Ascending aorta (tissue), 2 donors: Measurements from ENCODE around the gene SPATA17. TPM values are rescaled to one million over a fixed set of nuclear protein-coding genes. Genes with fewer than 3 reads are reported as not detected.

Source experiments
- DNase-seq, 2 donors: peaks; one replicate each; pipeline ENCODE4 v3.0.0-alpha.2; 2019; ENCODE audit warnings: low spot score in 2 of 2
- H3K27ac ChIP-seq, 2 donors: fragments of 200-600 bp; sonication (generic); one replicate each; pipeline ENCODE4 v1.5.1; 2016 to 2017; ENCODE audit warnings: mild to moderate bottlenecking in 1 of 2
- H3K27me3 ChIP-seq: fragments of 200-600 bp; sonication (generic); one replicate; pipeline ENCODE4 v1.5.1; 2017
- H3K36me3 ChIP-seq, 2 donors: fragments of 200-600 bp; sonication (generic); one replicate each; pipeline ENCODE4 v1.5.1; 2016
- H3K4me1 ChIP-seq, 2 donors: fragments of 200-600 bp; sonication (generic); one replicate each; pipeline ENCODE4 v1.5.1; 2016 to 2017; ENCODE audit warnings: mild to moderate bottlenecking in 1 of 2
- H3K4me3 ChIP-seq, 2 donors: fragments of 200-600 bp; sonication (generic); one replicate each; pipeline ENCODE4 v1.5.1; 2016 to 2017; ENCODE audit warnings: mild to moderate bottlenecking in 1 of 2
- H3K9me3 ChIP-seq, 2 donors: fragments of 200-600 bp; sonication (generic); one replicate each; pipeline ENCODE4 v1.5.1; 2016
- intact Hi-C: fragments of 100-400 bp; cut with DNase I; formaldehyde crosslinking; loops from one replicate; pipeline ENCODE4 v1.15.1; 2023
- total RNA-seq: library from RNA; depleted of rRNA; stranded (reverse); fragments of >200 nt; gene quantifications from one replicate; pipeline ENCODE4 v1.1.0, GENCODE V29; 2016
- TF ChIP-seq, protein P1 (sequence below), 3 experiments: fragments of 200-600 bp in 2 of 3; fragments of 450-650 bp in 1 of 3; sonication (generic) in 2 of 3; IDR thresholded peaks; one replicate each; pipeline ENCODE4 v1.5.1; 2016 to 2019; ENCODE audit warnings: antibody characterized with exemption in 3 of 3, mild to moderate bottlenecking in 1 of 3, moderate library complexity in 1 of 3

The SPATA17 gene
- total RNA-seq, 1 donor from 2014 or later = not detected

DNA sequence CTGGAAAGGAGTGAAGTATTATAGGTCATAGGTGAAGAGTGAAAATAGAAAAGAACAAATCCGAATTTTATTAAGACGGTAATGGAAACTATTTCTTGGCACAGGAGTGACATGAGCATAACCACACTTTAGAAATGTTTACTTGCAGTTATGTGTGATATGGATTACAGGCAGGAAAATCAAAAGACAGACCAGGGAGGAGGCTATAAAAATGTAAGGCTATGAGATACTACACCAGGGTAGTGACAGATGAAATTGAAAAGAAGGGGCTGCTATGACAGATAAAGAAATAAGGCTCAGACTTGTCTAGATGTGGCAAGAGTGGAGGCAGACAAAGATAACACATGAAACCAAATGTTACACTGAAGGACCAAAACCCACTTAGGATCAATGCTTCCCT is 32.0 kb upstream of the SPATA17 start:
- Histone ChIP-seq H3K9me3 (no peaks in the 10 kb centered on the region), H3K4me3 (no peak overlapping the region), H3K27me3 (no peaks in the 10 kb centered on the region), H3K4me1 (no peaks in the 10 kb centered on the region), H3K27ac (no peak overlapping the region), H3K36me3 (no peaks in the 10 kb centered on the region)
- no peak for DNase-seq
- TF ChIP-seq, protein P1, sequence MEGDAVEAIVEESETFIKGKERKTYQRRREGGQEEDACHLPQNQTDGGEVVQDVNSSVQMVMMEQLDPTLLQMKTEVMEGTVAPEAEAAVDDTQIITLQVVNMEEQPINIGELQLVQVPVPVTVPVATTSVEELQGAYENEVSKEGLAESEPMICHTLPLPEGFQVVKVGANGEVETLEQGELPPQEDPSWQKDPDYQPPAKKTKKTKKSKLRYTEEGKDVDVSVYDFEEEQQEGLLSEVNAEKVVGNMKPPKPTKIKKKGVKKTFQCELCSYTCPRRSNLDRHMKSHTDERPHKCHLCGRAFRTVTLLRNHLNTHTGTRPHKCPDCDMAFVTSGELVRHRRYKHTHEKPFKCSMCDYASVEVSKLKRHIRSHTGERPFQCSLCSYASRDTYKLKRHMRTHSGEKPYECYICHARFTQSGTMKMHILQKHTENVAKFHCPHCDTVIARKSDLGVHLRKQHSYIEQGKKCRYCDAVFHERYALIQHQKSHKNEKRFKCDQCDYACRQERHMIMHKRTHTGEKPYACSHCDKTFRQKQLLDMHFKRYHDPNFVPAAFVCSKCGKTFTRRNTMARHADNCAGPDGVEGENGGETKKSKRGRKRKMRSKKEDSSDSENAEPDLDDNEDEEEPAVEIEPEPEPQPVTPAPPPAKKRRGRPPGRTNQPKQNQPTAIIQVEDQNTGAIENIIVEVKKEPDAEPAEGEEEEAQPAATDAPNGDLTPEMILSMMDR (IDR thresholded peaks at IDR 0.05) = no peak
- intact Hi-C loops = no loop called here

DNA sequence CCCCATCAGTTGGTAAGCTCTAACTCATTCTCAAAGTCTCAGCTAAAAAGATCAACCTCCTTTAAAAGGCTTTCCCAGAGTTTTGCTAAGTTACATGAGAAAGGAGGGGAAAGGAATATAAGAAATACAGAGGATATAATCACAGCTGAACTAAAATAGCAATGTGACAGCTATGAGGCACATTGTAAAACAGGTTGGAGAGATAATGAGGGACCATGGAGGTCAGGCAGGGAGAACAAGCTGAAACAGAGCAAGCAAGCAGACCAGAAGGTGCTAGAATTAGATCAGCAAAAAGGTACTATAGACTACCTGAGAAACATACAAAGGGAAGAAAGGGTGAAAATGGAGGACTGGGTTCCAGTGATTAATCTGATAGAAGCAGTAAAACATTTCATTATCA is 28.8 kb upstream of the SPATA17 start:
- TF ChIP-seq, protein P1 (IDR thresholded peaks at IDR 0.05) = no peak
- Histone ChIP-seq H3K36me3 (peaks cover 0 to 4% of the 10 kb centered on the region in 2 donors), H3K4me3 (no peak overlapping the region), H3K27ac (no peak overlapping the region), H3K27me3 (no peaks in the 10 kb centered on the region), H3K4me1 (no peaks in the 10 kb centered on the region), H3K9me3 (no peaks in the 10 kb centered on the region)
- DNase-seq = no peak
- intact Hi-C loops = no loop called here

DNA sequence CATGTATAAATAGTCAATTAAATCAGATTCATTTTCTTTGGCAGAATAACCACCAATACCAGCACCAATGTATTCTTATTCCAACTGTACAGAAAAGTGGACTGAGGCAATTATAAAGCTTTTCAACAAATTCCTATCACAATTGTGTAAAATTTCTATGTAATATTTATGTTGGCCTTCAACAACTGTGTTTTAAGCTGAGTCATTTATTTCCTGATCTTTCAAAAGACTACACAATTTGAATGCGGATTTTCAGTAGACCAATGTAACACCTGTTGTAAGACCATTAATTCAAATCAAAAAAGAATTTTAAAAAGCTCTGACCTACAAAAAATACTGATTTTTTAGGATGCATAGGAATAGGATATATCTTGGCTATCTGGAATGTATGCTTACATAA is 25.8 kb upstream of the SPATA17 start:
- H3K27ac ChIP-seq = no peak overlapping the region
- intact Hi-C loops = no loop called here
- no peaks in the 10 kb centered on the region for H3K27me3 ChIP-seq
- H3K4me3 ChIP-seq = no peak overlapping the region
- peaks cover 0 to 23% of the 10 kb centered on the region in 2 donors for H3K36me3 ChIP-seq
- DNase-seq = no peak
- TF ChIP-seq, protein P1 (IDR thresholded peaks at IDR 0.05) = no peak
- no peaks in the 10 kb centered on the region for H3K9me3 ChIP-seq
- H3K4me1 ChIP-seq = no peaks in the 10 kb centered on the region

DNA sequence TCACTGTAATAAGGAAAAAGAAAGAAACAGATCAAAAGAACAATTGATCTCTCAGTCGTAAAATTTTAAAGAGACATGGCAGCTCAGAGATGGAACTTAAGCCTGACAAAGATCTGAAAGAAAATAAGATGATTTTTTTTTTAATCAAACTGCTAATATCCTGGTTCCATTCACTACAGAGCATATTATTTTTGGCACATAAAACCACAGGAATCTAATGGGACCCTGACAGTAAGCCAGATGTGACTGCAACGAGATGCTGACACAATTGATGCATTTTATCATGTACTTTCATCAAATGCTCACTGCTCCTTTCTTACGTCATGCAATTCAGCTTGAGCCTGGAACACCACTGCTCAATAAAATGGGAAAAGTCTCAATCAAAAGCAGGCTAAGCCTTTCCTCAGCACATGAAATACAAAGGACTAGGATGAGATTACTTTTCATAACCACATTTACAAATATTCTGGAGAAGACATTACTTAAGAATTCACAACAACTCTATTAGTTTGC is 16.9 kb upstream of the SPATA17 start:
- no peak for DNase-seq
- intact Hi-C loops = no loop called here
- no peaks in the 10 kb centered on the region for H3K9me3 ChIP-seq
- H3K4me3 ChIP-seq = no peak overlapping the region
- no peak overlapping the region for H3K27ac ChIP-seq
- TF ChIP-seq, protein P1 (IDR thresholded peaks at IDR 0.05) = no peak
- peaks cover 2 to 21% of the 10 kb centered on the region in 2 donors for H3K36me3 ChIP-seq
- H3K4me1 ChIP-seq = no peaks in the 10 kb centered on the region
- H3K27me3 ChIP-seq = no peaks in the 10 kb centered on the region

DNA sequence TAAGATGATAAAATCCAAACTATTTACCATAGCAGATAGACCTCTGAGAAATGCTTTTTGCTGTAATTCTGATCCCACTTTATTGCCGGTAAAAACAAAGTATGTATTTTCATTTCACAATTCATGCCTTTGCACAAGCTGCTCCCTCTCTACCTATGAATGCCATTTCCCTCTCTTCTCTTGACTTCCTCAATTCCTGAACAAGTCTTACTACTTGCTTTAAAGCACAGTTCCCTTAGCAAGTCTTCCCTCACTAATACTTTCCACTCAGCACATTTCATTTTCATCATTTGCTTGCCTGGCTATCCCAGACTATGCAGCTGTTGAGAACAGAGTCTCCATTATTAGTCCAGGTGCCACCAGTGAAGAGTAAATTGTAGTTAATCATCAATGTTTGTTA is 14.0 kb upstream of the SPATA17 start:
- Histone ChIP-seq H3K36me3 (peaks cover 3 to 14% of the 10 kb centered on the region in 2 donors), H3K4me3 (no peak overlapping the region), H3K4me1 (no peaks in the 10 kb centered on the region), H3K9me3 (no peaks in the 10 kb centered on the region), H3K27me3 (no peaks in the 10 kb centered on the region), H3K27ac (no peak overlapping the region)
- TF ChIP-seq, protein P1 (IDR thresholded peaks at IDR 0.05) = no peak
- intact Hi-C loops = no loop called here
- no peak for DNase-seq

DNA sequence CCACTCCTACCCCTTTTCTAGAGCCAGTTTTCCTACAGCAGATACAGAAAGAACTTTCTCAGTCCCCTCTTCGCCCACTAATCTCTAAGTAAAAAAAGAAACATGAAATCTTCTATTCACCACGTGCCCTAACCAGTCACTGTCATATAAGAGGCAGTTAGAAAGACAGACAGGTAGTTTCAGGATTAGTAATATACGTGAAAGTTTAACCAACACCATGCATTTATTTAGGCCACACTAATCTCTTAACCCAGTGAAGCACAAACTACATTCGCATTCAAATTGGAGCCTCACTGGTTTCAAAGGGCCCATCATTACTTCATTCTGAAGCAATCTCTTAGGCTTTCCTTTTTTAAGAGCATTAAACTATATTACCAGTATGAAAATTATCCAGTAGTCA is 10.3 kb upstream of the SPATA17 start:
- no peaks in the 10 kb centered on the region for H3K9me3 ChIP-seq
- intact Hi-C loops = no loop called here
- no peak for DNase-seq

More for the DNA sequence above, 10.3 kb upstream of the SPATA17 start:
- H3K4me1 ChIP-seq = no peaks in the 10 kb centered on the region
- H3K36me3 ChIP-seq = peaks cover 3 to 14% of the 10 kb centered on the region in 2 donors
- TF ChIP-seq, protein P1 (IDR thresholded peaks at IDR 0.05) = no peak
- no peaks in the 10 kb centered on the region for H3K27me3 ChIP-seq
- H3K4me3 ChIP-seq = no peak overlapping the region
- H3K27ac ChIP-seq = no peak overlapping the region
